Epithelial cell of esophagus (primary cell): ENCODE measurements around the gene RRM2.
"Not testable (repeated sequence)": the region's sequence is repeated elsewhere in the genome, so short reads cannot be mapped to it uniquely, and the experiment has no call there.

Experiments
- DNase-seq: peaks from one replicate; pipeline ENCODE4 v3.0.0; 2010; ENCODE audit warnings: low read depth
- H3K4me3 ChIP-seq: 2 replicates; pipeline ENCODE4 v1.5.1; 2011; ENCODE audit warnings: mild to moderate bottlenecking, low read length, control low read depth
- CTCF ChIP-seq: IDR thresholded peaks from 2 replicates; pipeline ENCODE4 v1.5.1; 2011; ENCODE audit warnings: low read depth, mild to moderate bottlenecking, low read length, control low read depth, inconsistent platforms; ENCODE audit not compliant: insufficient read depth; ENCODE audit errors: missing control alignments

RRM2 gene

GRCh38 chr2:10103179-10103578 lies 19.4 kb upstream of the RRM2 start:
- TF ChIP-seq CTCF, result no peak
- DNase-seq, result no peak
- H3K4me3 ChIP-seq, result no peak overlapping the region

GRCh38 chr2:10104906-10105305 lies 17.6 kb upstream of the RRM2 start:
- not testable (repeated sequence) for DNase-seq, H3K4me3 ChIP-seq

GRCh38 chr2:10109311-10109710 lies 13.2 kb upstream of the RRM2 start:
- DNase-seq, result no peak
- TF ChIP-seq CTCF, result no peak
- no peak overlapping the region for H3K4me3 ChIP-seq

- H3K4me3 ChIP-seq, result no peak overlapping the region
- TF ChIP-seq CTCF, result no peak
- no peak for DNase-seq
Measured at GRCh38 chr2:10119027-10119325, 3.6 kb upstream of the RRM2 start.

GRCh38 chr2:10119601-10120157 lies 2.9 kb upstream of the RRM2 start:
- TF ChIP-seq CTCF, result no peak
- DNase-seq, result no peak
- H3K4me3 ChIP-seq, result peak overlapping the region; percentile 61

- TF ChIP-seq CTCF, result no peak
- peak; percentile 95 for DNase-seq
- peak overlapping the region; percentile 61 for H3K4me3 ChIP-seq
Measured at GRCh38 chr2:10120158-10120876, 2.2 kb upstream of the RRM2 start.

- peak; percentile 36 for DNase-seq
- no peak for TF ChIP-seq CTCF
- peak overlapping the region; percentile 61 for H3K4me3 ChIP-seq
Measured at GRCh38 chr2:10120877-10121574, 1.5 kb upstream of the RRM2 start.
